Stomach (tissue), 9 donors: ENCODE data around the gene NOM1. TPM values are rescaled to one million over a fixed set of nuclear protein-coding genes. Genes with fewer than 3 reads are reported as not detected.

ENCODE experiments used
- DNase-seq, 2 donors: peaks; one replicate each; pipeline versions ENCODE4 v3.0.0 to v3.0.0-alpha.2; 2013 to 2019
- H3K27ac ChIP-seq, 5 donors: fragments of 200-600 bp in 4 of 5; sonication (generic) in 4 of 5; one replicate each; pipeline ENCODE4 v1.5.1; 2013 to 2019; ENCODE audit warnings: mild to moderate bottlenecking in 1 of 5, moderate library complexity in 1 of 5
- H3K27me3 ChIP-seq, 3 donors: fragments of 200-600 bp; sonication (generic); one replicate each; pipeline ENCODE4 v1.5.1; 2017 to 2019; ENCODE audit warnings: mixed run types in 1 of 3
- H3K36me3 ChIP-seq, 4 donors: fragments of 200-600 bp; sonication (generic); 1 replicate in 3 of 4; 2 replicates in 1 of 4; pipeline ENCODE4 v1.5.1; 2016 to 2019
- H3K4me1 ChIP-seq, 4 donors: fragments of 200-600 bp; sonication (generic); one replicate each; pipeline ENCODE4 v1.5.1; 2016 to 2019
- H3K4me3 ChIP-seq, 4 donors: fragments of 200-600 bp; sonication (generic) in 3 of 4; one replicate each; pipeline ENCODE4 v1.5.1; 2016 to 2019; ENCODE audit warnings: mild to moderate bottlenecking in 1 of 4
- H3K9me3 ChIP-seq, 4 donors: fragments of 200-600 bp; sonication (generic); one replicate each; pipeline ENCODE4 v1.5.1; 2016 to 2019
- EP300 ChIP-seq: sonication (generic); formaldehyde crosslinking; IDR thresholded peaks from one replicate; pipeline ENCODE4 v1.6.1; 2017; ENCODE audit warnings: antibody characterized with exemption
- POLR2A ChIP-seq, 4 donors: fragments of 450-650 bp; IDR thresholded peaks; one replicate each; pipeline ENCODE4 v1.6.1; 2016; ENCODE audit warnings: antibody characterized with exemption in 4 of 4, control low read depth in 2 of 4, mild to moderate bottlenecking in 1 of 4, moderate library complexity in 1 of 4
- POLR2AphosphoS5 ChIP-seq, 3 donors: sonication (generic); formaldehyde crosslinking; IDR thresholded peaks; one replicate each; pipeline ENCODE4 v1.6.1; 2016; ENCODE audit warnings: antibody characterized with exemption in 3 of 3
- WGBS, 5 donors: extraction: QIAGEN DNeasy Blood & Tissue Kit in 3 of 5; methylation state at CpG; one replicate each; pipeline versions ENCODE4 v1.1.5 to v1.1.7; 2013 to 2018; 5-methylcytosine and 5-hydroxymethylcytosine counted together
- intact Hi-C: fragments of 100-400 bp; cut with DNase I; formaldehyde crosslinking; loops from one replicate; pipeline ENCODE4 v1.15.1; 2023; ENCODE audit warnings: low total_unique reads
- polyA plus RNA-seq, 3 donors: library from polyadenylated mRNA; stranded (reverse); fragments of 200-250 nt; gene quantifications; one replicate each; pipeline ENCODE4 v1.2.3, GENCODE V29; 2013
- total RNA-seq, 5 donors: library from RNA; depleted of rRNA; stranded (reverse); fragments of >200 nt; gene quantifications; one replicate each; pipeline versions ENCODE4 v1.1.0 to v1.2.3, GENCODE V29; 2014 to 2016
- TF ChIP-seq, protein P1 (sequence below), 7 experiments: fragments of 450-650 bp in 4 of 7; fragments of 200-600 bp in 3 of 7; sonication (generic) in 3 of 7; IDR thresholded peaks; one replicate each; pipeline ENCODE4 v1.5.1; 2016 to 2019; ENCODE audit warnings: antibody characterized with exemption in 7 of 7, control low read depth in 2 of 7, mild to moderate bottlenecking in 1 of 7
- donor health status: healthy with polysubstance abuse.
- donor health status: Bipolar disorder and iron deficiency.
- donor health status: healthy.

Gene NOM1
- total and polyA plus RNA-seq, 8 donors: 0.58 to 117 (median 12.4) TPM

DNA sequence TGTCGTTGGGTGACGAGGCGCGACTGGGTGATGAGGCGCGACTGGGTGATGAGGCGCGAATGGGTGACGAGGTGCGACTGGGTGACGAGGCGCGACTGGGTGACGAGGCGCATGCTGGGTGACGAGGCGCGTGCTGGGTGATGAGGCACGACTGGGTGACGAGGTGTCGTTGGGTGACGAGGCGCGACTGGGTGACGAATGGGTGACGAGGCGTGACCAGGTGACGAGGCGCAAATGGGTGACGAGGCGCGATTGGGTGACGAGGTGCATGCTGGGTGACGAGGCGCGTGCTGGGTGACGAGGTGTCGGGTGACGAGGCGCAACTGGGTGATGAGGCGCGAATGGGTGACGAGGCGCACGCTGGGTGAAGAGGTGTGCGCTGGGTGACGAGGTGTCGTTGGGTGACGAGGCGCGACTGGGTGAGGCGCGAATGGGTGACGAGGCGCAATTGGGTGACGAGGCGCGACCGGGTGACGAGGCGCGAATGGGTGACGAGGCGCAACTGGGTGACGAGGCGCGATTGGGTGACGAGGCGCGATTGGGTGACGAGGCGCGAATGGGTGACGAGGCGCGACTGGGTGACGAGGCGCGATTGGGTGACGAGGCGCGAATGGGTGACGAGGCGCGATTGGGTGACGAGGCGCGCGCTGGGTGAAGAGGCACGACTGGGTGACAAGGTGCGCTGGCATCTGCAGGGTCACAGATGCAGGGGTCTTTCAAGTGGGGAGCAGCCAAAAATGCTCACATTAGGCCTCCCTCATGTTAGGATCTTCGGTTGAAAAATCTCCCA, 7.9 kb upstream of the NOM1 start:
- WGBS, 5 donors: 94 to 98% (median 96%) methylated on average over 73 to 92 of the region's 92 CpGs
- Histone ChIP-seq H3K4me3 (no peak overlapping the region), H3K27ac (no peak overlapping the region), H3K4me1 (peaks cover 0 to 9% (median 0%) of the 10 kb centered on the region in 4 donors), H3K36me3 (no peaks in the 10 kb centered on the region), H3K9me3 (no peaks in the 10 kb centered on the region), H3K27me3 (peaks cover 0 to 40% (median 5%) of the 10 kb centered on the region in 3 donors)
- DNase-seq: no peak
- TF ChIP-seq POLR2A (IDR thresholded peaks at IDR 0.05) (no peak), EP300 (no peak)
- TF ChIP-seq, protein P1, sequence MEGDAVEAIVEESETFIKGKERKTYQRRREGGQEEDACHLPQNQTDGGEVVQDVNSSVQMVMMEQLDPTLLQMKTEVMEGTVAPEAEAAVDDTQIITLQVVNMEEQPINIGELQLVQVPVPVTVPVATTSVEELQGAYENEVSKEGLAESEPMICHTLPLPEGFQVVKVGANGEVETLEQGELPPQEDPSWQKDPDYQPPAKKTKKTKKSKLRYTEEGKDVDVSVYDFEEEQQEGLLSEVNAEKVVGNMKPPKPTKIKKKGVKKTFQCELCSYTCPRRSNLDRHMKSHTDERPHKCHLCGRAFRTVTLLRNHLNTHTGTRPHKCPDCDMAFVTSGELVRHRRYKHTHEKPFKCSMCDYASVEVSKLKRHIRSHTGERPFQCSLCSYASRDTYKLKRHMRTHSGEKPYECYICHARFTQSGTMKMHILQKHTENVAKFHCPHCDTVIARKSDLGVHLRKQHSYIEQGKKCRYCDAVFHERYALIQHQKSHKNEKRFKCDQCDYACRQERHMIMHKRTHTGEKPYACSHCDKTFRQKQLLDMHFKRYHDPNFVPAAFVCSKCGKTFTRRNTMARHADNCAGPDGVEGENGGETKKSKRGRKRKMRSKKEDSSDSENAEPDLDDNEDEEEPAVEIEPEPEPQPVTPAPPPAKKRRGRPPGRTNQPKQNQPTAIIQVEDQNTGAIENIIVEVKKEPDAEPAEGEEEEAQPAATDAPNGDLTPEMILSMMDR (IDR thresholded peaks at IDR 0.05): no peak
- intact Hi-C loops: no loop called here

DNA sequence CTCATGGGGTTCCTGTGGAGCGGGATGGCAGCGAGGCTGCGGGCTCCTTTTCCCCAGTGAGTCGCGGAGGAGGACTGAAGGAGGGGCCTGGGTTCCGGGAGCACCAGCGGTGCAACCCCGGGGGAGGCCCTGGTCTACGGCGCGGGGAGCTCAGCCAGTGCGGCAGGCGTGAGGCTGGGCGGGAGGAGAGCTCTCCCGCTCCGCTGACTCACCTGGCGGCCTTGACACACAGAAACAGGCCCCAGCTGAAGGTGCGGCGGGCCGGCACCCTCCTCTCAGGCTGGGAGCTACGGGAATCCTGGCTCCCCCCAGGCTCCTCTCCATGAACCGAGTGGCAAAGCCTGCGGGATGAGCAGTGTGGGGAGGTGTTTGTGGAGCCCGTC, 6.8 kb upstream of the NOM1 start:
- 35 to 64% (median 53%) methylated on average over 17 to 24 of the region's 24 CpGs for WGBS, 5 donors
- H3K4me3 ChIP-seq: no peak overlapping the region
- DNase-seq: peak in 1 of 2 donors; percentile 76
- H3K9me3 ChIP-seq: no peaks in the 10 kb centered on the region
- H3K36me3 ChIP-seq: no peaks in the 10 kb centered on the region
- no peak overlapping the region for H3K27ac ChIP-seq
- H3K27me3 ChIP-seq: peaks cover 0 to 40% (median 5%) of the 10 kb centered on the region in 3 donors
- intact Hi-C loops: no loop called here
- TF ChIP-seq POLR2A (IDR thresholded peaks at IDR 0.05): no peak
- no peak for TF ChIP-seq EP300
- no peak for TF ChIP-seq POLR2AphosphoS5 (IDR thresholded peaks at IDR 0.05)
- TF ChIP-seq, protein P1 (IDR thresholded peaks at IDR 0.05): no peak
- peaks cover 0 to 9% (median 0%) of the 10 kb centered on the region in 4 donors for H3K4me1 ChIP-seq

DNA sequence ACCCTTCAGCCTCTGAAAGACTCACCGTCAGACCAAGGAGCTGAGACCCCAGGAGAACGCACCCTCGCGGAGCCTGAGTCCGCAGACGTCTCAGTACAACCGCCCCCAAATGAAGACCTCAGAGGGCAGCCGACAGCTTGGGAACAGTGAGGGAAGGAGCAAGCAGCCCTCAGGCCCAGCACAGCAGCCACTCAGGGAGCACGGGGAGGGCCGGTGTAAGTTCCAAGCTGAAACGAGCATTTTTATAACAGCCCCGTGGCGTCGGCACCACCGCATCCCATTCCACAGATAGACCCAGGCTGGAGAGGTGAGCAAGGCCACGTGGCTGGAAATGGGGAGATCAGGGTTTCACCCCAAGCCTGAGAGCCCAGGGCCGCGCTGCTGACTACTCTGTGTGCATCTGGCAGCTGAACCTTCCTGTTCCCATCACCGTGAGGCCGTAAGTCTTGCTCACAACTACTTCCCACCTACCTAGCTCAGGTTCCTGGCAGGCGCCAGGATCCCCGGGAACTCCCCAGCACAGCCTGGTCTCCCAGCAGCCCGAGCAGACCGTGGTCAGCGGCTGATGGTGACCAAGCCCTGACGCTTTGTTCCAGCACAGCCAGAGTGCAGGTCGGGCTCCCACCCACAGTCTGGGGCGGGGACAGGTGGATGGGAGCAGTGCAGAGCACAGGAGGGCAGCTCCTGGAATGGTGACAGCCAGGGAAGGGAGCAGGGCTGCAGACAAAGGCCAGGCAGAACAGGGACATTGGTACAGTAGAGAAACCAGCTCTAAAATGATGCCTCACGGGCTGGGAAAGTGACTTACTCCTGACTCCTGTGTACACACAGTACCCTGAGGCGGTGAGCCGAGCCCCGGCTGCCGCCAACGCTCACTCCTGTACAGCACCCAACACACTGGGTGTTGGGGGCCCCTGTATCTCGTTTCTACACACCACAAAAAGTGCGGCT, 6.1 kb upstream of the NOM1 start:
- Histone ChIP-seq H3K27me3 (peaks cover 0 to 40% (median 5%) of the 10 kb centered on the region in 3 donors), H3K4me3 (peak overlapping the region in 1 of 4 donors; percentile 13), H3K9me3 (no peaks in the 10 kb centered on the region), H3K4me1 (peaks cover 0 to 9% (median 0%) of the 10 kb centered on the region in 4 donors), H3K36me3 (no peaks in the 10 kb centered on the region), H3K27ac (no peak overlapping the region)
- peak in 1 of 2 donors; percentile 50 for DNase-seq
- intact Hi-C loops: no loop called here
- TF ChIP-seq POLR2A (IDR thresholded peaks at IDR 0.05) (no peak), EP300 (no peak), POLR2AphosphoS5 (IDR thresholded peaks at IDR 0.05) (no peak)
- TF ChIP-seq, protein P1 (IDR thresholded peaks at IDR 0.05): no peak
- 26 to 41% (median 33%) methylated on average over 21 to 36 of the region's 36 CpGs for WGBS, 5 donors

DNA sequence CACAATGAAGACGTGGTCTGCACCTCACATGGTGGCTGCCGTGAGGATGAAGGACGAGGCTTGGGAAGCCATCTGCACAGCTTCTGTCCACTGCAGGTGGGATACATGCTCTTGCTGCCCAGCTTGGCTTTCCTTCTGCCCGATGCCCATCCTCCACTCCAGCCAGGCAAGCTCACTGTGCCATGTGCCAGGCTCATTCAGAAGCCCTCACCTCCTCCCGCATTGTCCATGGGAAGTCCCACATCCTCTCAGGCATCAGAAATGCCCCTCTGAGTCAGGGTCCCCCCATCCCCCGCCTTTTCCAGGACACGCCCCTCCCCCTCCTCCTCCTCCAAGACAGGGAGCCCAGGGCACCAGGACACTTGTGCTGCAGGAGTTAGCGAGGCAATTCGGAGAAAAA, 4.6 kb upstream of the NOM1 start:
- Histone ChIP-seq H3K27ac (no peak overlapping the region), H3K36me3 (no peaks in the 10 kb centered on the region), H3K27me3 (peaks cover 0 to 48% (median 5%) of the 10 kb centered on the region in 3 donors), H3K4me3 (no peak overlapping the region), H3K9me3 (no peaks in the 10 kb centered on the region), H3K4me1 (peaks cover 5 to 16% (median 8%) of the 10 kb centered on the region in 4 donors)
- DNase-seq: no peak
- TF ChIP-seq POLR2A (IDR thresholded peaks at IDR 0.05): no peak
- TF ChIP-seq, protein P1 (IDR thresholded peaks at IDR 0.05): no peak
- WGBS, 5 donors: 54 to 77% (median 63%) methylated on average over 9 of the region's 9 CpGs
- intact Hi-C loops: no loop called here
